ENCODE results near the gene GATA1.

GATA1 gene

GRCh38 chrX:48786341-48786800, at the start of gene GATA1:
TSS of gene GATA1 (plus strand) at chrX:48786590. CDS start at chrX:48791110, 4,520 bp downstream.
- DNase-seq, result no peak

- no peak for DNase-seq
Measured at GRCh38 chrX:48736878-48737212, 49.5 kb upstream of the GATA1 start.

- peak; percentile 96 for DNase-seq
Measured at GRCh38 chrX:48737213-48737938, 49.0 kb upstream of the GATA1 start.

- DNase-seq, result no peak
Measured at GRCh38 chrX:48737940-48738339, 48.5 kb upstream of the GATA1 start.

GRCh38 chrX:48741834-48742233, 44.6 kb upstream of the GATA1 start:
- no peak for DNase-seq

- DNase-seq, result no peak
Measured at GRCh38 chrX:48745222-48745621, 41.2 kb upstream of the GATA1 start.

- no peak for DNase-seq
Measured at GRCh38 chrX:48747415-48748016, 38.9 kb upstream of the GATA1 start.

- DNase-seq, result no peak
Measured at GRCh38 chrX:48749182-48749581, 37.2 kb upstream of the GATA1 start.

- DNase-seq, result no peak
Measured at GRCh38 chrX:48751343-48751742, 35.0 kb upstream of the GATA1 start.

- no peak for DNase-seq
Measured at GRCh38 chrX:48752498-48752897, 33.9 kb upstream of the GATA1 start.

GRCh38 chrX:48753708-48754228, 32.6 kb upstream of the GATA1 start:
- no peak for DNase-seq

GRCh38 chrX:48754238-48754637, 32.2 kb upstream of the GATA1 start:
- DNase-seq, result no peak

GRCh38 chrX:48761674-48762471, 24.5 kb upstream of the GATA1 start, which contains the start of gene GLOD5:
TSS of gene GLOD5 (plus strand) at chrX:48761747. CDS start at chrX:48761791, 44 bp downstream.
- DNase-seq, result peak; percentile 17

GRCh38 chrX:48769230-48769629, 17.2 kb upstream of the GATA1 start:
- DNase-seq, result no peak

GRCh38 chrX:48770296-48770695, 16.1 kb upstream of the GATA1 start:
- no peak for DNase-seq

- DNase-seq, result no peak
Measured at GRCh38 chrX:48772602-48773001, 13.8 kb upstream of the GATA1 start.

GRCh38 chrX:48776818-48777439, 9.5 kb upstream of the GATA1 start:
- DNase-seq, result no peak

- DNase-seq, result no peak
Measured at GRCh38 chrX:48779399-48779798, 7.0 kb upstream of the GATA1 start.

GRCh38 chrX:48781705-48782104, 4.7 kb upstream of the GATA1 start:
- DNase-seq, result no peak

- no peak for DNase-seq
Measured at GRCh38 chrX:48782216-48782615, 4.2 kb upstream of the GATA1 start.

- DNase-seq, result no peak
Measured at GRCh38 chrX:48782795-48783194, 3.6 kb upstream of the GATA1 start.

GRCh38 chrX:48784726-48785125, 1.7 kb upstream of the GATA1 start:
- DNase-seq, result no peak

- DNase-seq, result no peak
Measured at GRCh38 chrX:48785186-48785539, 1.2 kb upstream of the GATA1 start.

Measured in NCI-H1105 treated with DMSO at 0.1 percent for 48 hours (cell line).